GF-D8 (cell line): Measurements from ENCODE around the gene BNC2.
"Not testable (repeated sequence)": the region's sequence is repeated elsewhere in the genome, so short reads cannot be mapped to it uniquely, and the experiment has no call there.

Experiments used
- DNase-seq: peaks from one replicate; lab custom pipeline; 2025; lab: John Stamatoyannopoulos, UW

Gene BNC2, protein sequence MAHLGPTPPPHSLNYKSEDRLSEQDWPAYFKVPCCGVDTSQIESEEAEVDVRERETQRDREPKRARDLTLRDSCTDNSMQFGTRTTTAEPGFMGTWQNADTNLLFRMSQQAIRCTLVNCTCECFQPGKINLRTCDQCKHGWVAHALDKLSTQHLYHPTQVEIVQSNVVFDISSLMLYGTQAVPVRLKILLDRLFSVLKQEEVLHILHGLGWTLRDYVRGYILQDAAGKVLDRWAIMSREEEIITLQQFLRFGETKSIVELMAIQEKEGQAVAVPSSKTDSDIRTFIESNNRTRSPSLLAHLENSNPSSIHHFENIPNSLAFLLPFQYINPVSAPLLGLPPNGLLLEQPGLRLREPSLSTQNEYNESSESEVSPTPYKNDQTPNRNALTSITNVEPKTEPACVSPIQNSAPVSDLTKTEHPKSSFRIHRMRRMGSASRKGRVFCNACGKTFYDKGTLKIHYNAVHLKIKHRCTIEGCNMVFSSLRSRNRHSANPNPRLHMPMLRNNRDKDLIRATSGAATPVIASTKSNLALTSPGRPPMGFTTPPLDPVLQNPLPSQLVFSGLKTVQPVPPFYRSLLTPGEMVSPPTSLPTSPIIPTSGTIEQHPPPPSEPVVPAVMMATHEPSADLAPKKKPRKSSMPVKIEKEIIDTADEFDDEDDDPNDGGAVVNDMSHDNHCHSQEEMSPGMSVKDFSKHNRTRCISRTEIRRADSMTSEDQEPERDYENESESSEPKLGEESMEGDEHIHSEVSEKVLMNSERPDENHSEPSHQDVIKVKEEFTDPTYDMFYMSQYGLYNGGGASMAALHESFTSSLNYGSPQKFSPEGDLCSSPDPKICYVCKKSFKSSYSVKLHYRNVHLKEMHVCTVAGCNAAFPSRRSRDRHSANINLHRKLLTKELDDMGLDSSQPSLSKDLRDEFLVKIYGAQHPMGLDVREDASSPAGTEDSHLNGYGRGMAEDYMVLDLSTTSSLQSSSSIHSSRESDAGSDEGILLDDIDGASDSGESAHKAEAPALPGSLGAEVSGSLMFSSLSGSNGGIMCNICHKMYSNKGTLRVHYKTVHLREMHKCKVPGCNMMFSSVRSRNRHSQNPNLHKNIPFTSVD

GRCh38 chr9:16870596-16871335 is at the start of gene BNC2:
BNC2 (minus strand) TSS chr9:16870670; CDS start chr9:16870648, 22 bp downstream.
- no peak for DNase-seq

- DNase-seq = no peak
These were observed 48.5 kb upstream of the BNC2 start for GRCh38 chr9:16918920-16919319.

DNA sequence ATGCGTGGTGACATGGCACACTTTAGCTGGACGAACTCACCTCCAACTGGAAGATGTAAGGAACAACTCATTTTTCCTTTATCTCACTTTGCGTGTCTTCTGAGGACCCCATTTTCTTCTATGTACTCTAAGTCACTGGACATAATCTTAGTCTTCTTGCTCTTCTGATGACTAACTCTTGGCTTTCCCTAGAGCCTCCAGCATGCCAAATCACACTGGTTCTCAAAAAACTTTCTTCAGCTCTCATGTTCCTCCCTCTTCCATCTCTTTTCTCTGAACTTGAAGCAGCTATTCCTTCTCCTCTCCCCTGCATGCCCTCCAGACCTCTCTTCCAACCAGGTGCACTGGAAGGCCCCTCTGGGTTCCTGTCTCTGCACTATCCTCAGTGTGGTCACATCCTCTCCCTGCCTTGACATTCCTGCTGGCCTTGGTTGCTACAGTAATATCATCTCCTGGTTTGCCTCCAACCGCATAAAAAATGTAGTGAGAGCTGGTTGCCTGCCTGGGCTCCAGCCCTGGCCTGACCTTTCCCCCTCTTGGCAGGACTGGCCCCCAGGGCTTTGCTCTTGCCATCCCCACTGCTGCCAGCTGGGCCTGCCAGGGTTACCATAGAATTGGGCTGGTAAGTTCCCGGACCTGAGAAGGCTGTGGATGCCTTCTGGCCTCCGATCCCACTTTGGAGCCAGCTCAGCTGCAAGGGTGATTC is 44.8 kb upstream of the BNC2 start:
- DNase-seq = no peak

DNA sequence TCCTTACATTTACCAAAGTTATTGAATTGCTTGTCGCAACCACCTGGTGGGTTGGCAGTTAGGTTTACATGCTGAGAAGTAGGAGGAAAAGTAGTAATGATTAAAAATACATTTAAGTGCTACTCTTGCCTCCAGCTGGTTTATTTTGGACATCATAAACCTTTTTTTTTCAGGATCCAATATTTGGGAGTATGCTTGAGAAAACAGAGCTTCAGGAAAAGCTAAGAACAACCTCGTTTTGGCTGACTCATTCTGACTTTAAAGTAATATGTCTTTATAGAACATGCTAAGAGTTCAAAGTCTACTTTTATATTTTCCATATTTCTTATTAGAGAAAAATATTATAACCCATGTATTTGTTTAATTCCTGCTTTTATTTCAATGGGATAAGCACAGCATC is 41.7 kb upstream of the BNC2 start:
- no peak for DNase-seq

DNA sequence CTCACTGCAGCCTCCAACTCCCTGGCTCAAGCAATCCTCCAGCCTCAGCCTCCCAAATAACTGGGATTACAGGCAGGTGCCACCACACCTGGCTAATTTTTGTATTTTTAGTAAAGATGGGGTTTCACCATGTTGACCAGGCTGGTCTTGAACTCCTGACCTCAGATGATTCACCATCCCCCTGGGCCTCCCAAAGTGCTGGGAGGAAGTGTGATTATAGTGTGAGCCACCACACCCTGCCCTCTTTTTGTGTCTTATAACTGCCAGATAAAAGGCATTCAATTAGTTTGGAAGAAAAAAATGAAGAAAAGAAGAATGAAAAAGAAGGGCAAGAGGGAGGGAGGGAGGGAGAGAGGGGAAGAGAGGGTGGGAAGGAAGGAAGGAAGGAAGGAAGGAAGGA is 37.7 kb upstream of the BNC2 start:
- not testable (repeated sequence) for DNase-seq

DNA sequence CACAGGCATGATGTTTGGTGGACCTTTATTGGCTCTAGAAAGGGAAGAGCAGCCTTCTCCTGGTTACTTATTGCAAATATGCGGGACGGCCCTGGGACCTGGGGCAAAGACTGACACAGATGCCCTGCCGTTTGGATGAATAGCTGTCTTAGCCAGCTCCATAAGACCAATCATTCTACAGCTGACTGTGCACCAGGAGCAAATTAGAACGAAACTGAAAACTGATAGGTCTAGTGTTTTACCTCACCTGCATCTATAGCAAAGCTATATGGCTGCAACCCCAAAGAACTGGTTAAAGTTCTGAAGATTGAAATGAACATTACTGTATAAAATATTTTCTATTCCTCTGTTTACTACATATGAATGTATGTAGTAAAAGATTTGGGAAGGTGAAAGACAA is 34.2 kb upstream of the BNC2 start:
- no peak for DNase-seq

GRCh38 chr9:16901590-16901989 is 31.1 kb upstream of the BNC2 start:
- DNase-seq = no peak

- no peak for DNase-seq
These were observed 29.1 kb upstream of the BNC2 start for GRCh38 chr9:16899606-16900005.

DNA sequence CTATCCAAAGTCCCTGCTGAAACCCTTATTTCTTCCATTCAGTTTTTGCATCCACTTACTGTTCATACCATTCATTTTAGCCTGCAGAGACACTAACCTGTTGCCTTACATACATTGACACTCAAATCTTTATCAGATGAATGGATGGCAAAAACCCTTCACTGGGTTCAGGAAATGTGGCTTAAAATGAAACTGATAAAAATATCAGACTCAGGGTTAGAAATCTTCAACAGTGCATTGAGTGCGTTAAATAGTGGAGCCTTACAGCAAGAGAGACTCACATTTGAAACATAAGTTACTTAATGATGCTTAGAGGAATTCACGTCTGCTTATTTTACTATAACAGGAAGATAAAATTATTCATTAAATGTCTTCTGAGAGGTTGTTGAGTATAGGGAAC is 28.0 kb upstream of the BNC2 start:
- DNase-seq = no peak

DNA sequence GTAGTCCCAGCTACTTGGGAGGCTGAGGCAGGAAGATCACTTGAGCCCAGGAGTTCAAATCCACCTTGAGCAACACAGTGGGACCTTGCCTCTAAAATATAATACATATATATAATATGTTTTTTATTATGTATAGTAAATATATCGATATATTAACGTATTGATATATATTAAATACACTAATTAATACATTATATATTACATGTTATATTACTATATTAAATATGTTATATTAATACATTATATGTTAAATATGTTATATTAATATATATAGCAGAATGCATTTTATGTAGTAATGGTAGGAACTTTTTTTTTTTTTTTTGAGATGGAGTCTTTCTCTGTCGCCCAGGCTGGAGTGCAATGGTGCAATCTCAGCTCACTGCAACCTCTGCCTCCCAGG is 18.1 kb upstream of the BNC2 start:
- no peak for DNase-seq

DNA sequence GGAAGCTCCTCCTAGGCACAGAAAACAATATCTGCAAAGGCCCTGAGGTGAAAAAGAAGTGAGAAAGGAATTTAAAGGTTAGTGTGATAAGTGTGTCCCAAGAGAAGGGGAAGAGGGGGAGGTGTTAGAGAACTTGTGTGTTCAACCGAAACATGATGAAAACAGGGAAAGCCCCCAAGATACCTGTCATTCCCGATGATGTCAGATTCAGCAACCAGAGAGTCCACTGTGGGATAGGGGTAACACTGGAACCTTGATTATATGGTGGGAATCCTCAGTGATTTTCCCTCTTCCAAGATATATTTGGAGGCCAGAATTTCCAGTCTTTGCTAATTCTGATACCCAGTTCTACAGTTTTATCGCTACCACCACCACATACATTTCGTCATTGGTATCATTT is 15.5 kb upstream of the BNC2 start:
- no peak for DNase-seq

GRCh38 chr9:16884952-16885513 is 14.6 kb upstream of the BNC2 start:
- peak; percentile 97 for DNase-seq

GRCh38 chr9:16884373-16884772 is 13.9 kb upstream of the BNC2 start:
- DNase-seq = peak; percentile 12

- DNase-seq = no peak
These were observed 13.1 kb upstream of the BNC2 start for GRCh38 chr9:16883586-16883985.

DNA sequence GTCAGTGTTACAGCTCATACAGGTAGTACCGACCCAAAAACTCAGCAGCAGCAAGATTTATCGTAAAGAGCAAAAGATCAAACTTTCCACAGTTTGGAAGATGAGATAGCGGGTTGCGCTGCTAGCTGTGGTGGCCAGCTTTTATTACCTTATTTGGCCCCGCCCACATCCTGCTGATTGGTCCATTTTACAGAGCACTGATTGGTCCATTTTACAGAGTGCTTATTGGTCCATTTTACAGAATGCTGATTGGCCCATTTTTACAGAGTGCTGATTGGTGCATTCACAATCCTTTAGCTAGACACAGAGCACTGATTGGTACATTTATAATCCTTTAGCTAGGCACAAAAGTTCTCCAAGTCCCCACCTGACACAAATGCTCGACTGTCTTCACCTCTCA is 12.0 kb upstream of the BNC2 start:
- not testable (repeated sequence) for DNase-seq

DNA sequence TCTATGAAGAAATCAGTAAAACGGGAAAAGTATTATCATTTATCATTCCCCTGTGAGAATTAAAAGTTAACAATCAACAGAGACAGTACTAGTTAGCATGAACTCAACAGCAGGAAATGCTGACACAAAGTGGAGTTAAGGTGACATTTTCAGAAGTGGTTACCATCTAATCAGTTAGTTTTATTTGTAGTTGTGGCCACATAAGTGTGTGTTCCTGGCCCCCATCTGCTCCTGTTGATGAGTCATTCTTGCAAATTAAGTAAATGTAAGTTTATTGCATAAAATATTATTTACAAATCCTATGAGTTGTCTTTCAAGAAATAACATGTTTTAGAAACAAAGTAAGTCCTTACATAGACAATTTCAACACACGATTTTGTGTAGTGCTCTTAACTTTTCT is 8.9 kb upstream of the BNC2 start:
- DNase-seq = no peak

DNA sequence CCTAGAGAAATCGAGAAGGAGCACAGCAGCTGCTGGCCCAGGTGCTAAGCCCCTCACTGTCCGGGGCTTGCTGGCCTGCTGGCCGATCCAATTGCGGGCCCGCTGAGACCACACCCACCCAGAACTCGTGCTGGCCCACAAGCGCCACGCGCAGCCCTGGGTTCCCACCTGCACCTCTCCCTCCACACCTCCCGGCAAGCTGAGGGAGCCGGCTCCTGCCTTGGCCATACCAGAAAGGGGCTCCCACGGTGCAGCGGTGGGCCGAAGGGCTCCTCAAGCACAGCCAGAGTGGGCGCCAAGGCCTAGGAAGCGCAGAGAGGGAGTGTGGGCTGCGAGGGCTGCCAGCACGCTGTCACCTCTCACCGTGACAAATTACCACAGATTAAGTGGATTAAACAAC is 6.8 kb upstream of the BNC2 start:
- no peak for DNase-seq

- no peak for DNase-seq
These were observed 2.8 kb upstream of the BNC2 start for GRCh38 chr9:16873126-16873802.

GRCh38 chr9:16871336-16872151 is 1.1 kb upstream of the BNC2 start:
- DNase-seq = peak; percentile 25
